Erythroblast (primary cell): ENCODE data around the gene CEP76.
A peak's percentile ranks its signal among the peaks of the same experiment; 100 is the strongest.
"Not testable (repeated sequence)": the region's sequence is repeated elsewhere in the genome, so short reads cannot be mapped to it uniquely, and the experiment has no call there.

Source experiments
- DNase-seq, 2 experiments: peaks; one replicate each; lab custom pipeline; 2025; lab: John Stamatoyannopoulos, UW
- GATA1 ChIP-seq: IDR thresholded peaks from 2 replicates; pipeline ENCODE4 v1.6.1; 2011; ENCODE audit warnings: low read depth, mild to moderate bottlenecking, control low read depth, low read length, moderate library complexity
- POLR2A ChIP-seq: IDR thresholded peaks from 2 replicates; pipeline ENCODE4 v1.6.1; 2011; ENCODE audit warnings: mild to moderate bottlenecking, low read length

CEP76 gene

DNA sequence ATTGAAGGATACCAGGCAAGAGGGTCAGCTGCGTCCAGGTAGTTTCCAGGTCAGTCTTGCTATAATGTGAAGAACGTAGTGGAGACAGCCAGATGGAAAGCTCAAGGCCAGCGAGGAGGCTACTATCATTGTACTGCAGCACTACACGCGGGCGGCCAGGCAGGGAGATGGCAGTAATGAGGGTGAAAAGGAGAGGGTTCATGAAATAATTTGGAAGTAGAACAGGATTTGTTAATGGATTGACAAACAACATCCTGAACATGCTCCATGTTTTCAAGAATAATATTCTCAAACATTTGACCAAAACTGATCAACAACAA is 61.7 kb downstream of the CEP76 start:
- no peak for DNase-seq
- TF ChIP-seq POLR2A (no peak), GATA1 (no peak)

DNA sequence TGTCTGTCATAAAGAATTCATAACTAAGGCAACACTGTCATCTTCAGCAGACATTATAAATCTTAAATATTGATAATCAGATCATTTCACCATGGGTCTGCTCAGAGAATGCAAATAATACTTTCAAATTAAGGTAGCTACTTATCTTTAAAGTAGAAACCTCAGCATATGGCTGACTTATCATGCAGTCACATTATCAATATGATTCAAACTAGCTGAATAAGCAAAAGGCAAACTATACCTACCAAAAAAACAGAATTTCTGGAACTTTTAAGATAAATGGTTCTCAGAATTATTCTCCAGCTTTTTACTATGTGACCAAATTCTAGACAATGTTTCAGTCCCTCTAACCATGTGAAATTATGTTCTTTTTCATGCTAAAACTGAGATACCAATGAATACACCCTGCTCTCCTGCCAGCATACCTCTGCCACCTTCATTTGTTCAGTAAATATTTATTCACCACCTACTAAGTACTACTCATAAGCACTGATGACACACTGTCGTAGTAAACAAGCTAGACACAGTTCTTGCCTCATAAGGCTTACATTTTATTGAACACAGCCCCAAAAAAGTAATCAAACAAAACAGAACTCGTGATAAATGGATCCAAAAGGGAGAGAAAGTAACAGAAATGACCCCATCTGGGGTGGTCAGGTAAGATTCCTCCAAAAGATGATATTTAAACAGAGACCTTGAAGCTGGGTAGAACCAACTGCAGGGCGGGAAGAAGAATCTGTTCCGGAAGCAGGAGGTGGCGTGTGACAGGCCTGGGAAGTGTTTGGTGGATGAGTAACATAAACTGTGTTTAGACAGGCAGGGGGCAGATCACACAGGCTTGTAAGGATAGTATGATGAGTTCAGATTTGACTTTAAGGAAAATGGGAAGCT is 62.3 kb downstream of the CEP76 start:
- no peak for DNase-seq
- TF ChIP-seq GATA1 (no peak), POLR2A (no peak)

DNA sequence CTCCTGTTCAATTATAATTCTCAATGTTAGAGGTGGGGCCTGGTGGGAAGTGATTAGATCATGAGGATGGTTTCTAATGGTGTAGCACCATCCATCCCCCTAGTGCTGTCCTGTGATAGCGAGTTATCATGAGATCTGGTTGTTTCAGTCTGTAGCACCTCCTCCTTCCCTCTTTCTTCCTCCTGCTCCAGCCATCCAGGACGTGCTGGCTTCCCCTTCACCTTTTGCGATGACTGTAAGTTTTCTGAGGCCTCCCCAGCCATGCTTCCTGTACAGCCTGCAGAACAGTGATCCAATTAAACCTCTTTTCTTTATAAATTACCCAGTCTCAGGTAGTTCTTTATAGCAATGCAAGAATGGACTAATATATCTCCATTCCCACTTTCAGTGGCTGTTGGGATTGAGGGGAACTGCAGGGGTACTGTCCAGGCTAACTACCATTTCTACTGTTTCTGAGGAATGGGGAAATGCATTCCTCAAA is 63.8 kb downstream of the CEP76 start:
- TF ChIP-seq GATA1: no peak
- TF ChIP-seq POLR2A: no peak
- DNase-seq: peak in 1 of 2 experiments; percentile 52

DNA sequence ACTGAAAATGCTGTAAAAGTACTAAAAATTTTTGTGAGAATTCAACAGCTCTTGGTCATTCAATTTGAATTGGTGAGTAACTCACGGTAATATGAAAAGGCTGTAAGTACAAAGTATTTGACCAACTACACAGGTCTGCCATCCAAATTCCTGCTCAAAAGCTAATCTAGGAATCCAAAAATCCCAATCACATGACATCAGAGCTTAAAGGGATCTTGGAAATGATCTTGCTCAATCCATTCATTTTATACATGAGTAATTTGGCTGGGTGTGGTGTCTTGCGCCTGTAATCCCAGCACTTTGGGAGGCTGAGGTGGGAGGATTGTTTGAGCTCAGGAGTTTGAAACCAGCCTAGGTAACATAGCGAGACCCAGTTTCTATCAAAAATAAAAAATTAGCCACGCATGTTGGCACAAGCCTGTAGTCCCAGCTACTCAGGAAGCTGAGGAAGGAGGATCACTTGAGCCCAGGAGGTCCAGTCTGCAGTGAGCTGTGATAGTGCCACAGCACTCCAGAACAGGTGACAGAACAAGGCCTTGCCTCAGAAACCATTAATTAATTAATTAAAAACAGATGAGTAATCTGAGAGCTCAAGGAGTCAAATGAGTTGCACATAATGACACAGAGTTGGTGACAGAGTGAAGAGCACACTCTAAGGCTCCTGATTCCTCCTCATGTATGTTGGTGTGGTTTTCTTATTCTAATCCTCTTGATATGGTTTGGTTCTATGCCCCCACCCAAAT is 64.5 kb downstream of the CEP76 start:
- no peak for TF ChIP-seq POLR2A
- no peak for TF ChIP-seq GATA1
- DNase-seq: no peak

DNA sequence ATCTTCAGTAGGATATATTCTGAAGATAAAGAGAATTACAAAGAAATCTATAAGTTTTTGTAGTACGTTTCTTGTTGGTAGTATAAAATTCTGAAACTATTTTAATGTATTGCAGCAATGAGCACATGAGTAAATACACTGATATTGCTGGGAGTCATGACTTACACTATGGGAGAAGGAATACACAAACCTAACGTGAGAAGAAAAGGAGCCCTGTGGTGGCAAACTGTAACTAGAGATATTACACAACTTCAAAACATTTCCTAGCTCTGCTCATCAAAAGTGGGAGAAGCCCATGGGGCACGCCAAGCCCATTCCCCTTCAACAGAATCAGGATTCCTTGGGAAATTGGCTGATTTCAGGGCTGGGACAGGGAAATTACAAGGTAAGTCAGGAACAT is 65.1 kb downstream of the CEP76 start:
- TF ChIP-seq POLR2A (no peak), GATA1 (no peak)
- no peak for DNase-seq

DNA sequence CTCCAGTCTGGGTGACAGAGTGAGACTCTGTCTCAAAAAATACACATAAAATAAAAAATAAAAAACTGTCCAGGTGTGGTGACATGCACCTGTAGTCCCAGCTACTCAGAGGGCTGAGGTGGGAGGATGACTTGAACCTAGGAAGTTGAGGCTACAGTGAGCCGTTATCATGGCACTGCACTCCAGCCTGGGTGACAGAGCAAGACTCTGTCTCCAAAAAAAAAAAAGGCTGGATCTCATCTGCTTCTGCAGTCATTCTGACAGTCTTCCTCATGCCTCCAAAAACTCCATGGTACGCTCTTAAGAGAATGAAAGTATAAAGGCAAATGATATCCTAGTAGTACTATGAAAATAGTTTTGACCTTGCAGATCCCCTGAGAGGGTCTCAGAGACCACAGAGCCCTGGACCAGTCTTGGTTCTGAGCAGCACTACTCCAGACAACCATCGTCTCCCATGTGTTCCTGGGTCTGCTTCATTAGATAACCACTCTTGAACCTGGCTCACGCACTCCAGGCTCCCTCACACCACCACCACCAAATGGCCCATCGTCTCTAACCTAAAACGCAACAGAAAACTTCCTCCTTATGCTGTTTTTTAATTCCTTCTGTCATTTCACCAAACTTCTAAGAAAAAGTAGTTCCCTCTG is 70.6 kb downstream of the CEP76 start:
- DNase-seq: no peak
- TF ChIP-seq GATA1: no peak
- no peak for TF ChIP-seq POLR2A

DNA sequence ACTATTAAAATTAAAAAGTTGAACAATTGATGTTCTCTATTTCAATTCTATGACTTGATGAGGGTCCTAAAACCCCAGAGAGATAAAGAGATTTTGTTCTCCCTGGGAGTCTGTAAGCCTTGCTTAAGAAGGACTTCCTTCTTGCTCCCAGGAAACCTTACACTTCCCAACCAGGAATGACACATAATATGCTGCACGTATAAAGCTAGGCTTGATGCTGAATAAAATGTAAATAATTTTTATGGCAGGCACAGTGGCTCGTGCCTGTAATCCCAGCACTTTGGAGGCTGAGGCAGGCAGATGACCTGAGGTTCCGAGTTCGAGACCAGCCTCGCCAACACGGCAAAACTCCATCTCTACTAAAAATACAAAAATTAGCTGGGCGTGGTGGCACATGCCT is 72.4 kb downstream of the CEP76 start:
- DNase-seq: no peak
- no peak for TF ChIP-seq GATA1
- no peak for TF ChIP-seq POLR2A

DNA sequence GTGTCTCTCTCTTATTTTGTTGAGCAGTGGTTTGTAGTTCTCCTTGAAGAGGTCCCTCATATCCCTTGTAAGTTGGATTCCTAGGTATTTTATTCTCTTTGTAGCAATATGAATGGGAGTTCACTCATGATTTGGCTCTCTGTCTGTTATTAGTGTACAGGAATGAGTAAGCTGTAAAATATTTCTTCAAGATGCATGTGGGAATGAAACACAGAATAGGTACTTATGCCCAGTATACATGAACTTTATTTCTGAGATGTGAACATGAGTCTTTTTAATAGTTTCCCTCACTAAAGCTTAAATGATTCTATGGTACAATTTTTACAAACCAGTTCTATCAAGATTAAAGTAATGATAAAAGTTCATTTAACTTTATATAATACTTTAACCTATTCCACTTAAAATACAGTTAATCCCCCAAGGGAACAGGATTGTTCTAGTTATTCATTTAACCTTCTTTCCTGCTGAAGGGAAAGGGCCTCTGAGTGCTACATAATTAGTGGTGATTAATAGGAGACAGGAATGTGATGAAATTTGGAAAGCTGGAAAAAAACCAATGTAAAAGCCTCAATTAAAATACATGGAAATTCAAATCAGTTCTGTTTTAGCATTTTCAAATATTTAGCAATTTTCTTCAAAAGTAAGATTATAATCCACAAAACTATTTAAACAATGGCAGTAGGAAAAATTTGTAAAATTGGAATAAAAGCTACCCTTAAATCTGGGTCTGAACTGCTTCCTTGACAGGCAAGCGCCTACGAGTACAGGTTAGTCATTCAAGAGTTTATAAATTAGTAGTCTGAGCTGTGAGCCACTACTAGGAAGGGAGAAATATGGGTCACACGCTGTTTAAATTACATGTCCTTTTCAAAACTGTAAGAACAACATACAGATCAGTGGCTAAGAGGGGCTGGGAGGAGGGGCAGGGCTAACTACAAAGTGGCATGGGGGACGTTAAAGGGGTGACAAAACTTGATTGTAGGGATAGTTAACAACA is 73.5 kb downstream of the CEP76 start:
- TF ChIP-seq POLR2A (no peak), GATA1 (no peak)
- DNase-seq: no peak

DNA sequence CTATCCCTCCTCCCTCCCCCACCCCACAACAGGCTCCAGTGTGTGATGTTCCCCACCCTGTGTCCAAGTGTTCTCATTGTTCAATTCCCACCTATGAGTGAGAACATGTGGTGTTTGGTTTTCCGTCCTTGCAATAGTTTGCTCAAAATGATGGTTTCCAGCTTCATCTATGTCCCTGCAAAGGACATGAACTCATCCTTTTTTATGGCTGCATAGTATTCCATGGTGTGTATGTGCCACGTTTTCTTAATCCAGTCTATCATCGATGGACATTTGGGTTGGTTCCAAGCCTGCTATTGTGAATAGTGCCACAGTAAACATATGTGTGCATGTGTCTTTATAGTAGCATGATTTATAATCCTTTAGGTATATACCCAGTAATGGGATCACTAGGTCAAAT is 75.3 kb downstream of the CEP76 start:
- not testable (repeated sequence) for DNase-seq

DNA sequence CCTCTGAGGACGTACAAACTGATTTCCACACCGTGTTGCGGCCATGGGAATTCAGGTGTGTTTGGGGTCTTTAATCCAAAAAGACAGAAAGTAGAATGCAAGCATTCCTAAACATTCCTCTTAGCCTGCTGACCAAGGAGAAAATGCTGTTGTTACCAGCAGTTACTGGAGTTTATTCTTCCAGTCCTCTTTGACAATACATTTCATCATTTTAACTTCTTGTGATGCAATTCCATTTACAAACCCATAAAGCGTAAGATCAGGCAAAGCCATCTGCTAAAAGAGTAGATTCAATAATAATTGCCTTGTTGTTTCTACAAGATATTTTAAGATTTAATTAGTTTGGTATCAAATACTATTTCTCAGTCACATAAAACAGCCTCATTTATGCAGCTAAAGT is 77.3 kb downstream of the CEP76 start:
- TF ChIP-seq GATA1 (no peak), POLR2A (no peak)
- DNase-seq: no peak
